ENCODE data around the gene SLC17A6. TPM values are rescaled to one million over a fixed set of nuclear protein-coding genes. Genes with fewer than 3 reads are reported as not detected.
A peak's percentile ranks its signal among the peaks of the same experiment; 100 is the strongest.

Gene SLC17A6
- 2.7 and 3.4 TPM in 2 replicates for total RNA-seq (ENCODE audit: low replicate concordance)
- long read RNA-seq, transcript SLC17A6-201 (12 exons, 3,949 nt): major isoform, 19 of 24 reads
- long read RNA-seq, partial matches to known transcripts: 3 of 24 reads
- long read RNA-seq, other reads (novel, unspliced or antisense): 2 of 24 reads

DNA sequence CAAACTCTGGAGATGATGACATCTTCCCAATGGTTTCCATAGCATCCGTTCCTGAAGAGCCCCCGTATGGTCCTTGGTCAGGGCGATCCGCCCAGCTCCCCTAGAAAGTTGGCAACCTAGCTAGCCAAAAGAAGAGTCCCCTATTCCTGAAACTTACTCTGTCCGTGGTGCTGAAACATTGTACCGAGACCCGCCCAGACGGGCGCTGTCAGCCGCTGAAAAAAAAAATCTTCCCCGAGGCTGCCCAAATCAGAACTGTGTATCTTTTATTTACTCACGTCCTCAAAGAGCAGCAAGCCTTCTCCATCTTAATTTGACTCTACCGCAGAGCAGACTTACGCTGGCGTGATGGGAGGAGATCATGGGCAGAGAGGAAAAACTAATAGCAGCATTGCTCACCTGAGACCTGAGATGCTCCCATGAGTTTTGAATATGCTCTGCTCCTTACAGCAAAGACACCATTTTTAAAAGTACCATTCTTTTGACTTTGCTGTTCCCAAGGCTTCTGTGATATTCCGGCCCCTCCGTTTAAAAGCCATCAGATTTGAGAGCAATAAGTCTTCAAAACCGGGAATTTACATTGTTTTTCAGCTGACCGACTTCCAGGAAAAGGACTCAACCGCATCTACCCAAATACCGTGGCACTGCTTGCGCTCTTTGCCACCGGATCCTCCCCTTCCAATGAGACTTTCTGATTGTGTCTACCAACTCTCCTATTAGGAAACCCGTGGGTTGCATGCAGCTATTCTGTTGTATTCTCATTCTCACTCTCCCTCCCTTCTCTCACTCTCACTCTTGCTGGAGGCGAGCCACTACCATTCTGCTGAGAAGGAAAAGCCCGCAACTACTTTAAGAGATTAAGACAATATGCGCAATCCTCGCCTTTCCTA is at the start of gene SLC17A6:
TSS of gene SLC17A6 (plus strand) at position 786 of the 890 bp plus-strand sequence. CDS start 153 bp downstream, outside the sequence.
- Mint-ChIP-seq H3K27ac (no peak within 1 kb of the TSS), H3K4me3 (peak within 1 kb of the TSS; percentile 70), H3K27me3 (peaks cover 63% of the 10 kb centered on the region), H3K4me1 (ENCODE audit: unreplicated experiment) (peaks cover 5% of the 10 kb centered on the region), H3K36me3 (peaks cover 3% of the 10 kb centered on the region), H3K9me3 (no peaks in the 10 kb centered on the region)
- TF ChIP-seq, protein P1, sequence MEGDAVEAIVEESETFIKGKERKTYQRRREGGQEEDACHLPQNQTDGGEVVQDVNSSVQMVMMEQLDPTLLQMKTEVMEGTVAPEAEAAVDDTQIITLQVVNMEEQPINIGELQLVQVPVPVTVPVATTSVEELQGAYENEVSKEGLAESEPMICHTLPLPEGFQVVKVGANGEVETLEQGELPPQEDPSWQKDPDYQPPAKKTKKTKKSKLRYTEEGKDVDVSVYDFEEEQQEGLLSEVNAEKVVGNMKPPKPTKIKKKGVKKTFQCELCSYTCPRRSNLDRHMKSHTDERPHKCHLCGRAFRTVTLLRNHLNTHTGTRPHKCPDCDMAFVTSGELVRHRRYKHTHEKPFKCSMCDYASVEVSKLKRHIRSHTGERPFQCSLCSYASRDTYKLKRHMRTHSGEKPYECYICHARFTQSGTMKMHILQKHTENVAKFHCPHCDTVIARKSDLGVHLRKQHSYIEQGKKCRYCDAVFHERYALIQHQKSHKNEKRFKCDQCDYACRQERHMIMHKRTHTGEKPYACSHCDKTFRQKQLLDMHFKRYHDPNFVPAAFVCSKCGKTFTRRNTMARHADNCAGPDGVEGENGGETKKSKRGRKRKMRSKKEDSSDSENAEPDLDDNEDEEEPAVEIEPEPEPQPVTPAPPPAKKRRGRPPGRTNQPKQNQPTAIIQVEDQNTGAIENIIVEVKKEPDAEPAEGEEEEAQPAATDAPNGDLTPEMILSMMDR (conservative IDR thresholded peaks at IDR 0.05): no peak
- no peak for DNase-seq (ENCODE audit: extremely low spot score, unreplicated experiment)

DNA sequence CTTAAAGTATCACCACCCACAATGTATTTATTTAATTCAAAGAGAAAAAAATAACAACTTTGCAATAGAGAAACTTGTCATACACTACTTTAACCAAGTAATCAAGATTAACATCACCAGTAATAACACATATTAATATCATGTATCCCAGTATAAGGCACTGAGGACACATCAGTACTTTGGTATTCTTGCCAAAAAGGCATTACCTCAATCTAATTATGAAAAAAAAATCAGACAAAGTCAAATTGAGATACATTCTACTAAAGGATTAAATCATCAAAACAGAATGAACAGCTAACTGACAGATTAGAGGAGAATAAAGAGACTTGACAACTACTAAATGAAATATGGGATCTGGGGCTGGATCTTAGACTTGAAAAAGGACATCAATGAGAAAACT is 35.8 kb upstream of the SLC17A6 start:
- no peaks in the 10 kb centered on the region for H3K9me3 Mint-ChIP-seq
- H3K36me3 Mint-ChIP-seq: no peaks in the 10 kb centered on the region
- no peaks in the 10 kb centered on the region for H3K4me1 Mint-ChIP-seq (ENCODE audit: unreplicated experiment)
- no peak overlapping the region for H3K27ac Mint-ChIP-seq
- no peak for DNase-seq (ENCODE audit: extremely low spot score, unreplicated experiment)
- H3K27me3 Mint-ChIP-seq: peaks cover 12% of the 10 kb centered on the region
- TF ChIP-seq, protein P1 (conservative IDR thresholded peaks at IDR 0.05): no peak
- no peak overlapping the region for H3K4me3 Mint-ChIP-seq

DNA sequence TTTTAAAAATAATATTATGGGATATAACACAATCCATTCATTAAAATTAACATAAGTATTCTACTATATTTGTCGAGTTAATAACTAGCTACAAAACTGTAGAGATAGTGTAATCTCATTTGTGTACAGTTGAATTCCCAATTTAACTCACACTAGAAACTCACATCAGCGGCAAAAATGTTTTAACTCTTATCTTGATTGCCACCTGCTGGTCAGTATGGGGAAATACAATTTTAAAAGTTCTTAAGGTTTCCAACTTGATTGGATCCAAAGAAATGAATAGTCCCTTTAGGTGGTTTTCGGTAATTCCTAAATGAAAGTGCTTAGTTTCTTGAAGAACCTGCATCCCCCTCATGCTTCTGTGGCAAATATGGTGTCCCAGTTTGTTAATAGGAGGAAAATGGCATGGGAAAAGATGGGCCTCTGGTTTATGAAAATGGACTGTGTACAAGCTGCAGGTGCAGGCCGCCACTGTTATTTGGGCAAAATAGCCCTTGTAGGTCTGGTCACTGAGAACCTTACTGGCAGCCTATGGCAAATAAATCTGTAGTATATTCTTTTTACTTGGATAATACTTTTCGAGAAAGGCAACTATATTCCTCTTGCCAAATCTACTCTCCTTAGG is 33.7 kb upstream of the SLC17A6 start:
- H3K9me3 Mint-ChIP-seq: no peaks in the 10 kb centered on the region
- no peaks in the 10 kb centered on the region for H3K36me3 Mint-ChIP-seq
- TF ChIP-seq, protein P1 (conservative IDR thresholded peaks at IDR 0.05): peak; percentile 85
- no peak overlapping the region for H3K4me3 Mint-ChIP-seq
- DNase-seq (ENCODE audit: extremely low spot score, unreplicated experiment): no peak
- H3K4me1 Mint-ChIP-seq (ENCODE audit: unreplicated experiment): no peaks in the 10 kb centered on the region
- H3K27ac Mint-ChIP-seq: no peak overlapping the region
- H3K27me3 Mint-ChIP-seq: peaks cover 12% of the 10 kb centered on the region

DNA sequence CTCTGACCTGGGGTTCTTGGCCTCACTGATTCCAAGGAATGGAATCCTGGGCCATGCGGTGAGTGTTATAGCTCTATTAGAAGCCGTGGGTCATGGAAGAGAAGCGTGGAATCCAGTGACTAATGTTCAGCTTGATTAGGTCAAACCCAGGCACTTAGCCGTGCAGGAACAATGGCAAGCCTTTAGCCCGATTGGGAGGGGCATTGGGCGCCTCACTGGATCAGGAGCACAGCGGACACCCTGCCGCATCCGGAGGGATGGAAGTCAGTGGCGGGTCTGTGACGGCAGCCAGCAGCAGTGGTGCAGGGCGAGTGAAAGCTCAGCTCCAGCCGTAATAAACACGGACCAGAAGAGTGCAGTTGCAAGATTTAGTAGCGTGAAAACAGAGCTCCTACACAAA is 20.5 kb upstream of the SLC17A6 start:
- TF ChIP-seq, protein P1 (conservative IDR thresholded peaks at IDR 0.05): no peak
- Mint-ChIP-seq H3K36me3 (no peaks in the 10 kb centered on the region), H3K4me3 (no peak overlapping the region), H3K4me1 (ENCODE audit: unreplicated experiment) (no peaks in the 10 kb centered on the region), H3K9me3 (no peaks in the 10 kb centered on the region), H3K27me3 (peaks cover 8% of the 10 kb centered on the region), H3K27ac (no peak overlapping the region)
- no peak for DNase-seq (ENCODE audit: extremely low spot score, unreplicated experiment)

DNA sequence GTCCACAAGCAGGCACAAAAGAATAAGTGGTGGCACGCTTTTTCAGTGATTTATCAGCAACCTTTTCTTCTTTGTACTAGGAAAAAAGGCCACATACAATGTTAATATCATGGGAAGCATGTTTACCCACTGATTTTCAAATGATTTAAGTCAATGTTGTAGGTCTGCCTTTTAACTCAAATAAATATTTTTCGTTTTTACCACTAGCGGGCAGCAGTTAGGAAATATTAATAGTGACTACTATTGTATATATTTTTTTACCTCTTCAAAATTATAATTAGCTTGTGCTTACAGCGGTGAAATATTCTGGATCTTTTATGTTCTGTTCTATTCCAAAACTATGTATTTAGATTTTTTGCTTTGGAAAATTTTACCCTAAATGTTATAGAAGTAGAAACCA is 6.4 kb upstream of the SLC17A6 start:
- Mint-ChIP-seq H3K9me3 (no peaks in the 10 kb centered on the region), H3K4me1 (ENCODE audit: unreplicated experiment) (no peaks in the 10 kb centered on the region), H3K27me3 (peaks cover 6% of the 10 kb centered on the region), H3K4me3 (no peak overlapping the region), H3K36me3 (no peaks in the 10 kb centered on the region), H3K27ac (no peak overlapping the region)
- no peak for DNase-seq (ENCODE audit: extremely low spot score, unreplicated experiment)
- TF ChIP-seq, protein P1 (conservative IDR thresholded peaks at IDR 0.05): no peak

Measured in type B pancreatic cell (in vitro differentiated cells).